MM.1S (cell line): ENCODE results near the gene ITPR1.

Source experiments
- CTCF ChIP-seq: fragments of 300-600 bp; sonication (generic); IDR thresholded peaks from 2 replicates; pipeline ENCODE4 v1.5.1; 2016; ENCODE audit warnings: antibody characterized with exemption, low read length, mixed read lengths
- EZH2 ChIP-seq: fragments of 300-600 bp; sonication (generic); optimal IDR thresholded peaks from 2 replicates; pipeline ENCODE3; 2017; ENCODE audit warnings: low read depth, mild to moderate bottlenecking, antibody characterized with exemption, low read length, mixed read lengths
- EZH2phosphoT487 ChIP-seq: fragments of 300-600 bp; sonication (generic); IDR thresholded peaks from 2 replicates; pipeline ENCODE4 v1.6.1; 2018; ENCODE audit warnings: antibody characterized with exemption, low read length

- no peak for TF ChIP-seq CTCF
- TF ChIP-seq EZH2phosphoT487 = no peak
- TF ChIP-seq EZH2 = no peak
Observed at GRCh38 chr3:4782095-4782494, 288.9 kb downstream of the ITPR1 start.
